Measurements from ENCODE around the gene RAD50. TPM values are rescaled to one million over a fixed set of nuclear protein-coding genes. Genes with fewer than 3 reads are reported as not detected.

The RAD50 gene
- total and polyA plus RNA-seq, 3 experiments from 2014 or later, result 34.6 to 48.3 (median 45.2) TPM

GRCh38 chr5:132526974-132527564 lies 29.7 kb upstream of the RAD50 start:
- H3K27me3 Mint-ChIP-seq, result peaks cover 2 to 11% of the 10 kb centered on the region in 2 donors
- POLR2A ChIA-PET, result no interaction called here
- Histone ChIP-seq H3K27me3 (ENCODE audit: insufficient read depth, low read length, poor library complexity, severe bottlenecking) (no peaks in the 10 kb centered on the region), H3K27ac (ENCODE audit: low read depth, low read length) (no peak overlapping the region), H3K36me3 (ENCODE audit: insufficient read depth, low read length) (no peaks in the 10 kb centered on the region), H3K4me3 (ENCODE audit: low read length) (no peak overlapping the region), H3K4me1 (ENCODE audit: insufficient read depth, low read length) (peaks cover 6% of the 10 kb centered on the region), H3K9me3 (ENCODE audit: low read length) (no peaks in the 10 kb centered on the region)
- CTCF ChIA-PET, result interaction anchor here (0.6 to 3.2 kb wide), 18 partner anchors 10 to 310 kb away, joined by 3 to 22 read pairs (median 3); partner anchors contain the start of genes RAD50, SHROOM1, SLC22A5 and SOWAHA
- peaks cover 0 to 2% (median 0%) of the 10 kb centered on the region in 3 donors for H3K36me3 Mint-ChIP-seq
- H3K9me3 Mint-ChIP-seq, result no peaks in the 10 kb centered on the region
- H3K4me3 Mint-ChIP-seq, result no peak overlapping the region
- H3K4me1 Mint-ChIP-seq, result peaks cover 4 to 19% (median 10%) of the 10 kb centered on the region in 3 donors
- H3K27ac Mint-ChIP-seq, result no peak overlapping the region
- no peak for DNase-seq

DNA sequence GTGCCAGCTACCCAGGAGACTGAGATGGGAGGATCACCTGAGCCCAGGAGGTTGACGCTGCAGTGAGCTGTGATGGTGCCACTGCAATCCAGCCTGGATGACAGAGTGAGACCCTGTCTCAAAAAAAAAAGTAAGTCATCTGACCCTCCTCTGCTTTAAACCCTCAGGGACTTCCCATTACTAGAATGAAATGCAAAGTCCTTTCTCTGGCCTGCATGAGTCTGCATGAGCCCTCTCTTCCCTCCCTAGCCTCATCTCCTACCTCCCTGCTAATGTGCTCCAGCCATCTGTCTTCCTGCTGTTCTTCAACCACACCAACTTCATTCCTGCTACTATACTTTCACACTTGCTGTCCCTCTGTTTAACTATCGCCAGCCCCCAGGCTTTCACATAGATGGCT lies 28.8 kb upstream of the RAD50 start:
- POLR2A ChIA-PET, result no interaction called here
- no peak overlapping the region for H3K4me3 Mint-ChIP-seq
- peaks cover 6% of the 10 kb centered on the region for H3K4me1 ChIP-seq (ENCODE audit: insufficient read depth, low read length)
- peaks cover 0 to 2% (median 0%) of the 10 kb centered on the region in 3 donors for H3K36me3 Mint-ChIP-seq
- no peaks in the 10 kb centered on the region for H3K9me3 ChIP-seq (ENCODE audit: low read length)
- H3K4me1 Mint-ChIP-seq, result peaks cover 4 to 19% (median 10%) of the 10 kb centered on the region in 3 donors
- H3K27ac ChIP-seq (ENCODE audit: low read depth, low read length), result no peak overlapping the region
- peaks cover 2 to 18% of the 10 kb centered on the region in 2 donors for H3K27me3 Mint-ChIP-seq
- H3K36me3 ChIP-seq (ENCODE audit: insufficient read depth, low read length), result no peaks in the 10 kb centered on the region
- DNase-seq, result no peak
- H3K27ac Mint-ChIP-seq, result no peak overlapping the region
- no peaks in the 10 kb centered on the region for H3K27me3 ChIP-seq (ENCODE audit: insufficient read depth, low read length, poor library complexity, severe bottlenecking)
- CTCF ChIA-PET, result interaction anchor here (1.2 to 3.2 kb wide), 4 partner anchors 9 to 286 kb away, joined by 3 to 12 read pairs (median 6); partner anchors contain the start of gene SOWAHA
- H3K4me3 ChIP-seq (ENCODE audit: low read length), result no peak overlapping the region
- no peaks in the 10 kb centered on the region for H3K9me3 Mint-ChIP-seq

GRCh38 chr5:132528866-132529634 lies 27.7 kb upstream of the RAD50 start:
- DNase-seq, result peak in 1 of 5 donors; percentile 6
- POLR2A ChIA-PET, result no interaction called here
- Mint-ChIP-seq H3K27me3 (peaks cover 5 to 18% of the 10 kb centered on the region in 2 donors), H3K9me3 (no peaks in the 10 kb centered on the region), H3K4me3 (no peak overlapping the region), H3K4me1 (peaks cover 4 to 19% (median 10%) of the 10 kb centered on the region in 3 donors), H3K36me3 (peaks cover 0 to 2% (median 0%) of the 10 kb centered on the region in 3 donors), H3K27ac (peak overlapping the region in 3 of 8 donors; percentile 27 to 59 (median 42))
- Histone ChIP-seq H3K9me3 (ENCODE audit: low read length) (no peaks in the 10 kb centered on the region), H3K4me3 (ENCODE audit: low read length) (no peak overlapping the region), H3K36me3 (ENCODE audit: insufficient read depth, low read length) (no peaks in the 10 kb centered on the region), H3K27me3 (ENCODE audit: insufficient read depth, low read length, poor library complexity, severe bottlenecking) (no peaks in the 10 kb centered on the region), H3K4me1 (ENCODE audit: insufficient read depth, low read length) (peaks cover 6% of the 10 kb centered on the region), H3K27ac (ENCODE audit: low read depth, low read length) (no peak overlapping the region)
- CTCF ChIA-PET, result interaction anchor here (3.2 kb wide), 1 partner anchor 8 kb away, joined by 12 read pairs; no protein-coding TSS in a partner anchor

GRCh38 chr5:132530946-132531345 lies 25.8 kb upstream of the RAD50 start:
- Histone ChIP-seq H3K36me3 (ENCODE audit: insufficient read depth, low read length) (no peaks in the 10 kb centered on the region), H3K9me3 (ENCODE audit: low read length) (no peaks in the 10 kb centered on the region), H3K4me1 (ENCODE audit: insufficient read depth, low read length) (peaks cover 6% of the 10 kb centered on the region), H3K27me3 (ENCODE audit: insufficient read depth, low read length, poor library complexity, severe bottlenecking) (no peaks in the 10 kb centered on the region), H3K27ac (ENCODE audit: low read depth, low read length) (no peak overlapping the region), H3K4me3 (ENCODE audit: low read length) (no peak overlapping the region)
- ChIA-PET POLR2A (no interaction called here), CTCF (interaction anchor here (0.9 kb wide), 1 partner anchor 145 kb away, joined by 4 read pairs; no protein-coding TSS in a partner anchor)
- H3K36me3 Mint-ChIP-seq, result no peaks in the 10 kb centered on the region
- peaks cover 9 to 27% of the 10 kb centered on the region in 2 donors for H3K27me3 Mint-ChIP-seq
- no peaks in the 10 kb centered on the region for H3K9me3 Mint-ChIP-seq
- no peak for DNase-seq
- H3K4me3 Mint-ChIP-seq, result no peak overlapping the region
- peaks cover 4 to 19% (median 10%) of the 10 kb centered on the region in 3 donors for H3K4me1 Mint-ChIP-seq
- H3K27ac Mint-ChIP-seq, result no peak overlapping the region

DNA sequence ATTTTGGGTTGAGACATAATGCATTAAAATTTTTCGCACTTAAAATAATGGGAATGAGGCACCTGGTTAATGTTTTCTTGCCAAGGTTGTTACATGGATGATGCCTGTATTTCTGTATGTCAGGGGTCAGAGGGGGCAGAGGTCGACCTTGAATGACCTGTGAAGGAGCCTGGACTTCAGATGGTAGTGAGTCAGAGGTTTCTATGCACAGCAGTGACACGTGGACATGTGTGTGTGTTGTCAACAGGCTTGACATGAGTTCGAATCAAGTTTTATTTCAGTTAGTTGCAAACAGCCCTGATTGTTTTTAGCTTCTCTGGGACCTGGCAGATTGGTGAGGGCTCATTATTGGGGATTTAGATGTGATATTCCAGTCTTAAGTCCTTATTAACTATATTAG lies 17.1 kb upstream of the RAD50 start:
- Mint-ChIP-seq H3K4me3 (no peak overlapping the region), H3K9me3 (no peaks in the 10 kb centered on the region), H3K27ac (peak overlapping the region in 1 of 8 donors; percentile 64), H3K36me3 (no peaks in the 10 kb centered on the region), H3K27me3 (peaks cover 12 to 13% of the 10 kb centered on the region in 2 donors), H3K4me1 (no peaks in the 10 kb centered on the region)
- Histone ChIP-seq H3K27me3 (ENCODE audit: insufficient read depth, low read length, poor library complexity, severe bottlenecking) (no peaks in the 10 kb centered on the region), H3K4me3 (ENCODE audit: low read length) (no peak overlapping the region), H3K36me3 (ENCODE audit: insufficient read depth, low read length) (no peaks in the 10 kb centered on the region), H3K9me3 (ENCODE audit: low read length) (no peaks in the 10 kb centered on the region), H3K4me1 (ENCODE audit: insufficient read depth, low read length) (no peaks in the 10 kb centered on the region), H3K27ac (ENCODE audit: low read depth, low read length) (no peak overlapping the region)
- DNase-seq, result no peak
- CTCF ChIA-PET, result no interaction called here
- POLR2A ChIA-PET, result no interaction called here

DNA sequence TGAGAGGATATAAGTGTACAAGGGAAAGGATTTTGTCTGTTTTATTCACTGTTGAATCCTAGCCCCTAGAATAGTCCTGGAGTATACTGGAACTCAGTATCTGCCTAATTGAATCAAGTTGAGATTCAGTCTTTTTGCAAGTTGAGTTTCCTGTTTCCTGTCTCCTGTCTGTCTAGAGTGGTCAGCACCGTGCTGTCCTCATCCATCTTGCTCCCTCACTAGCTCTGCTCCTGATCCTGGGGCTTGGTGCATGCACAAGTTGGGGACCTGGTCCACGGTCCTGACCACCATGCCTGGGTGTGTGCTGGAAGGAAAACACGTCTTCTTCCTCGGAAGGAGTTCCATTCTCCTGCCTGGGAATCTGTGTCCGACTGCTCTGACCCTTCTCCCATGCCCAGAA lies 16.6 kb upstream of the RAD50 start:
- H3K27me3 ChIP-seq (ENCODE audit: insufficient read depth, low read length, poor library complexity, severe bottlenecking), result no peaks in the 10 kb centered on the region
- ChIA-PET POLR2A (no interaction called here), CTCF (no interaction called here)
- no peaks in the 10 kb centered on the region for H3K4me1 ChIP-seq (ENCODE audit: insufficient read depth, low read length)
- Mint-ChIP-seq H3K4me1 (no peaks in the 10 kb centered on the region), H3K27me3 (peaks cover 9 to 13% of the 10 kb centered on the region in 2 donors), H3K27ac (no peak overlapping the region), H3K4me3 (no peak overlapping the region), H3K9me3 (no peaks in the 10 kb centered on the region), H3K36me3 (no peaks in the 10 kb centered on the region)
- DNase-seq, result no peak
- H3K27ac ChIP-seq (ENCODE audit: low read depth, low read length), result no peak overlapping the region
- no peak overlapping the region for H3K4me3 ChIP-seq (ENCODE audit: low read length)
- no peaks in the 10 kb centered on the region for H3K9me3 ChIP-seq (ENCODE audit: low read length)
- no peaks in the 10 kb centered on the region for H3K36me3 ChIP-seq (ENCODE audit: insufficient read depth, low read length)

- Histone ChIP-seq H3K9me3 (ENCODE audit: low read length) (no peaks in the 10 kb centered on the region), H3K27ac (ENCODE audit: low read depth, low read length) (no peak overlapping the region), H3K4me1 (ENCODE audit: insufficient read depth, low read length) (no peaks in the 10 kb centered on the region), H3K4me3 (ENCODE audit: low read length) (no peak overlapping the region), H3K36me3 (ENCODE audit: insufficient read depth, low read length) (no peaks in the 10 kb centered on the region), H3K27me3 (ENCODE audit: insufficient read depth, low read length, poor library complexity, severe bottlenecking) (no peaks in the 10 kb centered on the region)
- Mint-ChIP-seq H3K4me1 (no peaks in the 10 kb centered on the region), H3K4me3 (no peak overlapping the region), H3K27me3 (peaks cover 8 to 9% of the 10 kb centered on the region in 2 donors), H3K9me3 (no peaks in the 10 kb centered on the region), H3K27ac (peak overlapping the region in 1 of 8 donors; percentile 22), H3K36me3 (no peaks in the 10 kb centered on the region)
- ChIA-PET CTCF (no interaction called here), POLR2A (no interaction called here)
- DNase-seq, result no peak
Measured at GRCh38 chr5:132540764-132541163, 16.0 kb upstream of the RAD50 start.

- CTCF ChIA-PET, result no interaction called here
- Mint-ChIP-seq H3K4me1 (no peaks in the 10 kb centered on the region), H3K9me3 (no peaks in the 10 kb centered on the region), H3K4me3 (no peak within 1 kb of the TSS), H3K27me3 (peaks cover 2 to 3% of the 10 kb centered on the region in 2 donors), H3K36me3 (no peaks in the 10 kb centered on the region), H3K27ac (peak within 1 kb of the TSS in 2 of 8 donors; percentile 12 to 45)
- H3K4me1 ChIP-seq (ENCODE audit: insufficient read depth, low read length), result no peaks in the 10 kb centered on the region
- no peak within 1 kb of the TSS for H3K27ac ChIP-seq (ENCODE audit: low read depth, low read length)
- no peaks in the 10 kb centered on the region for H3K27me3 ChIP-seq (ENCODE audit: insufficient read depth, low read length, poor library complexity, severe bottlenecking)
- H3K9me3 ChIP-seq (ENCODE audit: low read length), result no peaks in the 10 kb centered on the region
- no peak for DNase-seq
- POLR2A ChIA-PET, result no interaction called here
- no peak within 1 kb of the TSS for H3K4me3 ChIP-seq (ENCODE audit: low read length)
- no peaks in the 10 kb centered on the region for H3K36me3 ChIP-seq (ENCODE audit: insufficient read depth, low read length)
Measured at GRCh38 chr5:132543472-132544201, 13.1 kb upstream of the RAD50 start, which contains the start of gene IL5. Gene IL5, minus strand, starts transcription at chr5:132543522. Its CDS starts 44 bp downstream, at chr5:132543478.

Measured in CD8-positive, alpha-beta memory T cell (primary cell).